Testis (tissue), 3 donors: Measurements from ENCODE around the gene UBE2D1. TPM values are rescaled to one million over a fixed set of nuclear protein-coding genes. Genes with fewer than 3 reads are reported as not detected.

Experiments used
- DNase-seq: peaks from one replicate; pipeline ENCODE4 v3.0.0-alpha.2; 2019
- H3K27ac ChIP-seq, 2 donors: fragments of 200-600 bp; sonication (generic); one replicate each; pipeline ENCODE4 v1.5.1; 2019
- H3K27me3 ChIP-seq: fragments of 200-600 bp; sonication (generic); one replicate; pipeline ENCODE4 v1.5.1; 2019
- H3K36me3 ChIP-seq: fragments of 200-600 bp; sonication (generic); one replicate; pipeline ENCODE4 v1.5.1; 2017; ENCODE audit warnings: low read depth; ENCODE audit errors: missing control alignments
- H3K4me1 ChIP-seq: fragments of 200-600 bp; sonication (generic); one replicate; pipeline ENCODE4 v1.5.1; 2019
- H3K4me3 ChIP-seq, 2 donors: fragments of 200-600 bp; sonication (generic); one replicate each; pipeline ENCODE4 v1.5.1; 2017 to 2019
- H3K9me3 ChIP-seq: fragments of 200-600 bp; sonication (generic); one replicate; pipeline ENCODE4 v1.5.1; 2017
- POLR2A ChIP-seq: fragments of 450-650 bp; IDR thresholded peaks from one replicate; pipeline ENCODE4 v1.6.1; 2017; ENCODE audit warnings: antibody characterized with exemption, mild to moderate bottlenecking, moderate library complexity
- WGBS, 2 donors: methylation state at CpG; one replicate each; pipeline ENCODE4 v1.1.5; 2018; 5-methylcytosine and 5-hydroxymethylcytosine counted together
- intact Hi-C: fragments of 100-400 bp; cut with DNase I; formaldehyde crosslinking; loops from one replicate; pipeline ENCODE4 v1.15.1; 2023; ENCODE audit warnings: low total_unique reads
- polyA plus RNA-seq: library from polyadenylated mRNA; stranded (reverse); fragments of 350-450 nt; fragmentation: Illumina TruSeq; extraction: RNeasy Lipid Tissue Mini Kit (QIAGEN cat#74804); gene quantifications from one replicate; pipeline ENCODE4 v1.2.3, GENCODE V29; 2014; ENCODE audit warnings: low read depth, low replicate concordance; ENCODE audit not compliant: insufficient read depth
- total RNA-seq, 2 donors: library from RNA; depleted of rRNA; stranded (reverse); fragments of >200 nt; gene quantifications; one replicate each; pipeline ENCODE4 v1.2.3, GENCODE V29; 2016
- TF ChIP-seq, protein P1 (sequence below), 3 experiments: fragments of 450-650 bp in 2 of 3; fragments of 200-600 bp in 1 of 3; sonication (generic) in 1 of 3; IDR thresholded peaks; one replicate each; pipeline ENCODE4 v1.5.1; 2016 to 2019; ENCODE audit warnings: antibody characterized with exemption in 3 of 3, mild to moderate bottlenecking in 2 of 3, moderate library complexity in 1 of 3

UBE2D1 gene
- total and polyA plus RNA-seq, 3 donors from 2014 or later = 8.4 to 13.1 (median 10.0) TPM

DNA sequence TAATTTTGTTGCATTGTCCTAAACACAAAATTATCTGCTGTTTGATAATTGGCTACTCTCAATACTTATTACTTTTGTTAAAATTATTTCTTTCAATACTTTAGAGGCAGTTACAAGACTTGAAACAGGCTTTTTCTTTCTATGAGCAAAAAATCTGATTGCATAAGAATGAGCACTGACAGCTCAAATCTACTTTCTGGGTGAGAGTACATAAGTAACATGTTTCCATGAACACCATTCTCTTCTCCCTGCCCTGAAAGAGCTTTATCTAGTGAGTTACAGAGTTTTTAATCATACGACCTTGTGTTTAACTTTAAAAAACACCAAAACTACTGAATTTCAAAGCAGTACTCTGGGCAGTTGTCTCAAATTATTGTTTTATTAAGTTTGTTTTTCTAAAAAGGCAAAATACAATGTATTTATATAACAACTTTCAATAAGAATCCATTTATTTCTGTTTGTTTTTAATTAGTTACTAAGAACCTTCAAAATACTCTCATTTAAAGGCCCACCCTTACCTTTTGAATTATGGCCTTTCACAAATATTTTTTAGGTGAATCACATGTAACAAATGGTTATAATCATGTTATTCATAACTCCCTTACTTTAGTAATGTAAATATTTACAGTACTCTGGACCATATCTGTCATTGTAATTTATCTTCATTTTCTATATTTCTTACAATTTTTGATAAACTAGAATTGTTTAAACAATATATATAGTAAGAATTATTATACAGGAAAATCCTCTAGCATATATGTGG lies 27.4 kb downstream of the UBE2D1 start:
- Histone ChIP-seq H3K27me3 (no peaks in the 10 kb centered on the region), H3K27ac (no peak overlapping the region), H3K36me3 (no peaks in the 10 kb centered on the region), H3K4me3 (no peak overlapping the region), H3K9me3 (no peaks in the 10 kb centered on the region), H3K4me1 (no peaks in the 10 kb centered on the region)
- 67 to 79% methylated on average over 1 of the region's 1 CpG for WGBS, 2 donors
- no peak for TF ChIP-seq POLR2A
- TF ChIP-seq, protein P1, sequence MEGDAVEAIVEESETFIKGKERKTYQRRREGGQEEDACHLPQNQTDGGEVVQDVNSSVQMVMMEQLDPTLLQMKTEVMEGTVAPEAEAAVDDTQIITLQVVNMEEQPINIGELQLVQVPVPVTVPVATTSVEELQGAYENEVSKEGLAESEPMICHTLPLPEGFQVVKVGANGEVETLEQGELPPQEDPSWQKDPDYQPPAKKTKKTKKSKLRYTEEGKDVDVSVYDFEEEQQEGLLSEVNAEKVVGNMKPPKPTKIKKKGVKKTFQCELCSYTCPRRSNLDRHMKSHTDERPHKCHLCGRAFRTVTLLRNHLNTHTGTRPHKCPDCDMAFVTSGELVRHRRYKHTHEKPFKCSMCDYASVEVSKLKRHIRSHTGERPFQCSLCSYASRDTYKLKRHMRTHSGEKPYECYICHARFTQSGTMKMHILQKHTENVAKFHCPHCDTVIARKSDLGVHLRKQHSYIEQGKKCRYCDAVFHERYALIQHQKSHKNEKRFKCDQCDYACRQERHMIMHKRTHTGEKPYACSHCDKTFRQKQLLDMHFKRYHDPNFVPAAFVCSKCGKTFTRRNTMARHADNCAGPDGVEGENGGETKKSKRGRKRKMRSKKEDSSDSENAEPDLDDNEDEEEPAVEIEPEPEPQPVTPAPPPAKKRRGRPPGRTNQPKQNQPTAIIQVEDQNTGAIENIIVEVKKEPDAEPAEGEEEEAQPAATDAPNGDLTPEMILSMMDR (IDR thresholded peaks at IDR 0.05) = no peak
- intact Hi-C loops = no loop called here
- DNase-seq = no peak

DNA sequence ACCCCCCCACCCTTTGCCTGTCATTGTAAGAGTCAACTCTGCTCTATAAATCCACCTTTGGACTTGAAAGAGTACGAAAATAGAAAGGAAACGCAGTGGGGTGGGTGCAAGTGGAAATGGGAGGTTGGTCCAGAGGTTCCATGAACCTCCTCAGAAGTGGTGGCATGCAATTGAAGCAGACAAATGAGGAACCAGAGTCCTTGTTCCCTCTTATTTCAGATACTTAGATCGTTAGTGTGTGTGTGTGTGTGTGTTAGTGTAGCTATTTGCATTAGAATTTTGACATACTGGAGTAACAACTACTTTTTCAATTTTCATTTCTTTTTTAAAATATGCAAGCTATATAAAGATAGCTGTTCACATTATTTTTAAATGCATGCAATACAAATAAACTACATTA lies 32.3 kb downstream of the UBE2D1 start:
- WGBS, 2 donors = 85 to 92% methylated on average over 3 of the region's 3 CpGs
- no peaks in the 10 kb centered on the region for H3K9me3 ChIP-seq
- TF ChIP-seq, protein P1 (IDR thresholded peaks at IDR 0.05) = no peak
- TF ChIP-seq POLR2A = no peak
- no peaks in the 10 kb centered on the region for H3K36me3 ChIP-seq
- no peaks in the 10 kb centered on the region for H3K27me3 ChIP-seq
- intact Hi-C loops = no loop called here
- no peaks in the 10 kb centered on the region for H3K4me1 ChIP-seq
- DNase-seq = no peak
- no peak overlapping the region for H3K27ac ChIP-seq
- no peak overlapping the region for H3K4me3 ChIP-seq

DNA sequence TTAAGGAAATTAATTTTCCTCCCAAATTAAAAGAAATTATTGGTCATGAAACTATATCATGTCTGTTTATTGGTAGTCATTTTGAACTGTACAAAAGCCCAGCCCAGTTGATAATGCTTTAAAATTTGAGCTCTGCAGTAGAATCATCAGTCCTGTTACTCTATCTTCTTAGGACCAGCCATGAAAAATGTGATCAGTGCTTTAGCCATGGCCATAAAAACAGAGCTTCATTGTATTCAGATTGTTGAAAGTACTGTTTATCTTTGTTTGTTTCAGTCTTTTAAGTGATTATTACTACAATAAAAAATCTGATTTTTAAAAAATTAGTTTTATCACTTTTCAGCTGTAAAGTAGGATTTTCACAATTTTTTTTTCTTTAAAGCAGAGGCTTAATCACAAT lies 36.7 kb downstream of the UBE2D1 start:
- Histone ChIP-seq H3K4me1 (no peaks in the 10 kb centered on the region), H3K36me3 (no peaks in the 10 kb centered on the region), H3K4me3 (no peak overlapping the region), H3K27ac (no peak overlapping the region), H3K9me3 (no peaks in the 10 kb centered on the region), H3K27me3 (no peaks in the 10 kb centered on the region)
- no peak for DNase-seq
- intact Hi-C loops = no loop called here
- TF ChIP-seq POLR2A = no peak
- TF ChIP-seq, protein P1 (IDR thresholded peaks at IDR 0.05) = no peak

DNA sequence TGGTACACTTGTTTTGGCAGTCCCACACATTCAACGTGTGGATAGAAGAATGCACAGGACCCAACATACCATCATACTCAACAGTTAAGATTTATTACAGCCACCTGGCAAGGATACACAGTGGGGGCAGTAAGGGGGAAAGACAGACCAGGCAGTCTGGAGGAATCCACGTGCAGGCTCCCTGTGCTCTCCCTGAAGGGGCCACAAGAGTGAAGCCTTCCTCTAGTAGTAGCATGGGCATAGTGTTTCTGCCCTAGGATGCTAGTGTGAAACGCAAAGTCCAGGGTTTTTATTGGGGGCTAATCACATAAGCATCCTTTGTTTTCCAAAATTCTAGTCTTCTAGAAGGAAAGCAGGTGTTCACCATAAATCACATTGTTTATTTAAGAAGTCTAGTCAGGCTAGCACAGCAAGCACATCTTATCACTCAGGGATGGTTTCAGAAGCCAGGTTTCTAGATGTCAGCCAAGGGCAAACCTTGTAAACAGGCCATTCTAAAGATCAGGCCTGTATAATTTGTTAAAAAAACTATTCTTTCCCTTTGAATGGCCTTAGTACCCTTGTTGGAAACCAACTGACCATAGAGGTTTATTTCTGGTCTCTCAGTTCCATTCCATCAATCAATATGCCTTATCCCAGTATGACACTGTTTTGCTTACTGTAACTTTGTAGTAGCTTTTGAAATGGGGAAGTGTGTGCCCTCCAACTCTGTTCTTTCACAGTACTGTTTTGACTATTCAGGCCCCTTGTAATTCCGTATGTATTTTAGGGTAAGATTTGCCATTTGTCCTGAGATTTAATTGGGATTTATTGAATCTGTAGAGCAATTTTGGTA lies 38.0 kb downstream of the UBE2D1 start:
- DNase-seq = no peak
- no peak overlapping the region for H3K4me3 ChIP-seq
- no peak for TF ChIP-seq POLR2A
- TF ChIP-seq, protein P1 (IDR thresholded peaks at IDR 0.05) = no peak
- 68 to 70% methylated on average over 4 of the region's 4 CpGs for whole genome bisulfite sequencing, 2 donors
- H3K4me1 ChIP-seq = no peaks in the 10 kb centered on the region
- no peak overlapping the region for H3K27ac ChIP-seq
- no peaks in the 10 kb centered on the region for H3K27me3 ChIP-seq
- no peaks in the 10 kb centered on the region for H3K36me3 ChIP-seq
- no peaks in the 10 kb centered on the region for H3K9me3 ChIP-seq
- intact Hi-C loops = no loop called here
